ENCODE data around the gene B4GALT6.

The B4GALT6 gene

DNA sequence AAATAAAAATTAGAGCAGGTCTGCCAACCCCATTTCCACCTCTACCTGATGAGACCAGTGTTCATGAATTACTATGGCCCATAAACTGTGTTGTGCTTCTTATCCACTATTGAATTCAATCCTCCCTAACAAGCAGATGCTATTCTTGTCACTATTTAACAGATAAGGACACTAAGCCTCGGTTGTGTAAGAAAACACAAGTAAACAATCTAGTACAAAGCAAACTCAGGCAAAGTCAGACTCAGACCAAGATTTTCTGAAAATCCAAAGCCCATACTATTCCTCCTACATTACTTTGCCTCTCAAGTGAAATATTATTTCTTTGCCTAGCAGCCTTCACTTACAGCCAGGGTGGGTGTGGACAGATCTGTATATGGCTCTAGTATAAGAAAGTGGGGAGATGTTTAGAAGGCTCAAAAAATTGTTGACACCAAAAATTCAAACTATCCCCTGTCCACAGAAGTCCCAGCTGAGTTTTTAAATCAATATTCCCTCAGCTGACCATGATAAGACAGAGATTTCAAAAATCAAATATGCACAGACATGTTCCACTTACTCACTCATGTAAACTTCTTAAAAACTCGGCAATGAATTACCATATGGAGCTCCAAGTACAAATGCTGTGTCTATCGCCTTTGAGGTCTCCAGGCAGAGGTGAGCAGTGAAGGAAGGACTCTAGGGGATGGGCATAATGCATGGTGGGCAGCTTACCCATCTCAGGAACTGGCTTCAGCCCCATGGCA is 108.7 kb downstream of the B4GALT6 start:
- Histone ChIP-seq H3K4me3 (replicated peaks; ENCODE audit: low read depth, low read length) (no peak overlapping the region), H3K27me3 (replicated peaks; ENCODE audit: control insufficient read depth, insufficient read depth, low read length) (no peaks in the 10 kb centered on the region), H3K36me3 (ENCODE audit: control insufficient read depth, insufficient read depth, low read length) (no peaks in the 10 kb centered on the region)
- DNase-seq (ENCODE audit: extremely low read depth, insufficient read length), result no peak
- TF ChIP-seq CTCF (IDR thresholded peaks at IDR 0.05; ENCODE audit: insufficient read depth, low read length, poor library complexity, severe bottlenecking), result no peak

DNA sequence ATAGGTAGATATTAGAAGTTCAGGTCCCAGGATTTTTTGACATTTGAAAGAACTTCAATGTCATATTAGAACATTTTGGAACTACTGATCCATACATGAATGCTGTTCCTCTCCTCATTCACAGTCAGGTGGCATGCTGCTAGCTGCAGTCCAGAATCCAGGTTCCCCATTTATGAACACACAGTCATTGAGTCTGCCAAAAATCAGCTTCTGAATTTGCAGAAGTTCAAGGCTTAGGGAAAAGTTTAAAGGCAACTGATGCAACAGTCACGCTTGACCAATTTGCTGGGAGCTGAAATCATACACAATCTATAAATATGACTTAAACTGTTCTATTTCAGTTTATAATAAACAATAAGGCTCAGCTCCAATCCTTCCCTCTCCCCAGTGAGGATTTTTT is 110.0 kb downstream of the B4GALT6 start:
- no peak overlapping the region for H3K4me3 ChIP-seq (replicated peaks; ENCODE audit: low read depth, low read length)
- no peak for DNase-seq (ENCODE audit: extremely low read depth, insufficient read length)
- no peak for TF ChIP-seq CTCF (IDR thresholded peaks at IDR 0.05; ENCODE audit: insufficient read depth, low read length, poor library complexity, severe bottlenecking)
- no peaks in the 10 kb centered on the region for H3K27me3 ChIP-seq (replicated peaks; ENCODE audit: control insufficient read depth, insufficient read depth, low read length)
- H3K36me3 ChIP-seq (ENCODE audit: control insufficient read depth, insufficient read depth, low read length), result no peaks in the 10 kb centered on the region
